ENCODE data around the gene TCERG1L. TPM values are rescaled to one million over a fixed set of nuclear protein-coding genes. Genes with fewer than 3 reads are reported as not detected.

The TCERG1L gene
- total and polyA plus RNA-seq, 9 of the 15 experiments (the other 6 are each of a cell fraction or from before 2014, with no cell fraction given), result not detected

GRCh38 chr10:131206111-131206995, 105.2 kb downstream of the TCERG1L start:
- DNase-seq (ENCODE audit: extremely low read depth in 1 of 4, low spot score in 3 of 4), result no peak
- no peak overlapping the region for H3K4me2 ChIP-seq (ENCODE audit: insufficient read depth, low read length)
- no peaks in the 10 kb centered on the region for H3K36me3 ChIP-seq (ENCODE audit: control insufficient read depth, insufficient read depth, low read length)
- no peaks in the 10 kb centered on the region for H3K9me3 ChIP-seq (replicated peaks; ENCODE audit: control insufficient read depth, insufficient read depth, low read depth, low read length)
- no peak overlapping the region for H2AFZ ChIP-seq (ENCODE audit: low read depth, low read length)
- H3K79me2 ChIP-seq (ENCODE audit: control insufficient read depth, insufficient read depth, low read length), result no peaks in the 10 kb centered on the region
- H3K27me3 ChIP-seq (ENCODE audit: control insufficient read depth in 2 of 2, insufficient read depth in 2 of 2, low read length in 2 of 2), result peaks cover 0 to 11% of the 10 kb centered on the region in 2 experiments; a peak in 2 of 5 replicates
- WGBS (ENCODE audit: insufficient coverage, low coverage, missing lambda C conversion rate), result 2% methylated on average over 15 of the region's 26 CpGs
- CTCF ChIA-PET (ENCODE audit: low intra/inter-chr PET ratio), result no interaction called here
- FAIRE-seq, result no peak
- no peak overlapping the region for H3K9ac ChIP-seq (ENCODE audit: insufficient read depth in 1 of 2, low read depth in 2 of 2, low read length in 2 of 2)
- no peak for ATAC-seq
- H4K20me1 ChIP-seq (replicated peaks; ENCODE audit: control insufficient read depth, insufficient read depth, low read length), result no peaks in the 10 kb centered on the region
- H3K27ac ChIP-seq (ENCODE audit: extremely low read depth, low read depth, low read length), result no peak overlapping the region
- H3K4me3 ChIP-seq, result no peak overlapping the region
- no TSS peak for BruUV-seq (replicated peaks)
- in situ Hi-C loops (cut with MboI), result no loop called here
- no peaks in the 10 kb centered on the region for H3K4me1 ChIP-seq (replicated peaks in 1 of 2; ENCODE audit: control insufficient read depth in 2 of 2, insufficient read depth in 2 of 2, low read length in 2 of 2)
- intact Hi-C loops (cut with micrococcal nuclease), result no loop called here
- POLR2A ChIA-PET, result no interaction called here
- H3K9me1 ChIP-seq (ENCODE audit: control insufficient read depth, insufficient read depth, low read length), result no peaks in the 10 kb centered on the region
- no peak for TF ChIP-seq MYC (IDR thresholded peaks at IDR 0.05; ENCODE audit: low read depth, low read length)
- TF ChIP-seq MYC (CRISPR knock-in tag; IDR thresholded peaks at IDR 0.05; ENCODE audit: borderline replicate concordance, low read depth), result no peak
- no peak for TF ChIP-seq SNIP1 (IDR thresholded peaks at IDR 0.05; ENCODE audit: low read depth)
- TF ChIP-seq USF1 (CRISPR knock-in tag; IDR thresholded peaks at IDR 0.05), result no peak
- no peak for TF ChIP-seq ZNF263 (CRISPR knock-in tag; IDR thresholded peaks at IDR 0.05; ENCODE audit: borderline replicate concordance)
- TF ChIP-seq NR3C1 (CRISPR knock-in tag; IDR thresholded peaks at IDR 0.05), result no peak
- no peak for TF ChIP-seq ZNF592 (IDR thresholded peaks at IDR 0.05)
- no peak for TF ChIP-seq MTA3 (IDR thresholded peaks at IDR 0.05; ENCODE audit: borderline replicate concordance)
- no peak for TF ChIP-seq ZNF644 (tag; IDR thresholded peaks at IDR 0.05; ENCODE audit: low read depth)
- TF ChIP-seq ZNF511 (CRISPR knock-in tag; IDR thresholded peaks at IDR 0.05), result no peak
